GM19395 (cell line): Measurements from ENCODE around the gene MBD2.

Source experiments
- ATAC-seq: cut with Tn5 transposase; IDR thresholded peaks from one replicate; pipeline ENCODE4 v1.9.1; 2021; ENCODE audit warnings: mild to moderate bottlenecking, moderate library complexity; ENCODE audit not compliant: unreplicated experiment

MBD2 gene

DNA sequence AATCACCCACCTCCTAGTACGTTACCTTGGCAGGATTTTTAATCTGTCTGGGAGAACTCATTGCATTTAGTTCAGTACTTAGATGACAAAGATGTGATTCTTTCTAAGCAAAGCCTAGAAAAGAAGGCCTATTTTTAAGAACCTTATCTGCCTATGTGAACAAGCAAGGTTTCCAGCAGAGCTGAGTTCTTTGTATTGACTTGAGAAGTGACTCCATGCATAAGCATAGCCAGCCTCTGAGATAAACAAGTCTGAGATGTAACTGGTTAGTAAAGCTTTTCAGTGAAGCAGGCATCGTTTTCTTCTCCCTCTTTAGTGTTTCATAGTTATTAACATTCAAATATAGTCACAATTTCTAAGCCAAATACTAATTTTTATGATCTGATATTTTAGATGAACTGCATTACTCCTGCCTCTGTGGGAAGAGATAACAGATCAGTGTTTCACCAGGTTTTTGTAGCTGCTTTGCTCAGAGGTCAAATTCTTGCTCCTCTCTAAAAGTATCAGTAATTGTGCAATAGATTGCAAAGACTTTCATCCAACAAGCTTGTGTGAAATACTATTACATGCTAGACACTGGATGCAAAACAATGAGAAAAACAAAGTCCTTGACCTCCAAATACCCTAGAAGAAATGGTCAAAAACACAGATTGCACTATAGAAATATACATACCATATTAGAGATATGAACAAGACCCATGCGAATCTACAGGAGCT is 107.8 kb downstream of the MBD2 start:
- no peak for ATAC-seq

DNA sequence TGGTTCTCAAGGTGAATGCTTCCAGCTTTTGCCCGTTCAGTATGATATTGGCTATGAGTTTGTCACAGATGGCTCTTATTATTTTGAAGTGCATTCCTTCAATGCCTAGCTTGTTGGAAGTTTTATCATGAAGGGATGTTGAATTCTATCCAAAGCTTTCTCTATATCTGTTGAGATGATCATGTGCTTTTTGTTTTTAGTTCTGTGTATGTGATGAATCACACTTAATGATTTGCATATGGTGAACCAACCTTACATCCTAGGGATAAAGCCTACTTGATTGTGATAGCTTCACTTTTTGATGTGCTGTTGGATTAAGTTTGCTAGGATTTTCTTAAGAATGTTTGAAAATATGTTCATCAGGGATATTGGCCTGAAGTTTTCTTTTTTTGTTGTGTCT is 112.1 kb downstream of the MBD2 start:
- ATAC-seq, result no peak

DNA sequence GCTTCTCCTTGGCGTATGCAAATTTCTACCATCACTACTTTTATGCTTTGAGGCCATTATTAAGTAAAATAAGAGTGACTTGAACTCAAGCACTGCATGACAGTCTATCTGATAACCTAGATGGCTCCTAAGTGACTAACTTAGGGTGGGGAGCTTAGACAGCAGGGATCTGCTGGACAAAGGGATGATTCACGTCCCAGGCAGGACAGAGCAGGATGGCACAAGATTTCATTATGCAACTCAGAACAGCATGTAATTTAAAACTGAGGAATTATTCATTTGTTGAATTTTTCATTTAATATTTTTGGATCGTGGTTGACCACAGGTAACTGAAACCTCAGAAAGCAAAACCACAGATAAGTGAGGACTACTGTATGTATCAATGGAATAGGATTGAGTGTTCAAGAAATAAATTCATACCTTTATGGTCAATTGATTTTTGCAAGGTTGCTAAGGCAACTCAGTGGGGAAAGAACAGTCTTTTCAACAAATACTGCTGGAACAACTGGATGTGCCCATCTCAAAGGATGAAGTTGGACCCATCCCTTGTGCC is 115.3 kb downstream of the MBD2 start:
- no peak for ATAC-seq

DNA sequence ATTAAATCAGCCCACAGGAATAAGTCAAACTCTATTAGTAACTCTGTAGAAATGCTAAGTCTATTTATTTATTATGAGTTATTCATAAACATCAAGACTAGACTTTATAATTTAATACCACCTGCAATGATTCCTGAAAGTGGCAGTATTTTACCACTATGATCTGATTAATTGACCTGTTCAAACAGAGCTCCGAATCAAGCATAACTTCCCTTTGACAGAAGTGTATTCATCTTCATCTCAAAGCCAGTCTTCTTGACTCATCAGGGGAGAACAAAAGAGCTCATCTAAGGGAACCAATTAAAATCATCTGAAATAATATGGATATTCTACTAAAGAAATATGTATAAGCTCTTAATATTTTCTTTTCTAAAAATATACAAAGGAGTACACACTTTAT is 122.3 kb downstream of the MBD2 start:
- ATAC-seq, result no peak
